GM21786 (cell line): ENCODE data around the gene TGFBR3.
"Not testable (repeated sequence)": the region's sequence is repeated elsewhere in the genome, so short reads cannot be mapped to it uniquely, and the experiment has no call there.

Experiments used
- ATAC-seq: cut with Tn5 transposase; IDR thresholded peaks from one replicate; pipeline ENCODE4 v1.9.1; 2021; ENCODE audit not compliant: unreplicated experiment

Gene TGFBR3

GRCh38 chr1:91851130-91852010, 34.6 kb downstream of the TGFBR3 start:
- ATAC-seq: no peak

DNA sequence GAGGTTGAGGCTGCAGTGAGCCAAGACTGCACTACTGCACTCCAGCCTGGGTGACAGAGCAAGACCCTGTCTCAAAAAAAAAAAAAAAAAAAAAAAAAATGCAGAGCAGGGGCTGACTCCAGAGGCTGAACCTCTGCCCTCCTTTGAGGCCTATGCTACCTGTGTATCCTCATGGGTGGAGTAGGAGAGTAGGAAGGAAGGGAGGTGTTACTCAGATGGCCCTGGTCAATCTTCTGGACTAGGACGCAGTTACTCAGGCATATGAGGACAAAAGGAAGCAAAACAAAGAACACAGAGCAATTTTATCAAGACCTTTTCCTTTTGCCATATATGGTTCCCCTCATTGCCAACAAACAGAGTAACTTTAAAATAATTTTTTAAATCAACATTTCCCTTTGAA, 35.2 kb downstream of the TGFBR3 start:
- ATAC-seq: no peak

DNA sequence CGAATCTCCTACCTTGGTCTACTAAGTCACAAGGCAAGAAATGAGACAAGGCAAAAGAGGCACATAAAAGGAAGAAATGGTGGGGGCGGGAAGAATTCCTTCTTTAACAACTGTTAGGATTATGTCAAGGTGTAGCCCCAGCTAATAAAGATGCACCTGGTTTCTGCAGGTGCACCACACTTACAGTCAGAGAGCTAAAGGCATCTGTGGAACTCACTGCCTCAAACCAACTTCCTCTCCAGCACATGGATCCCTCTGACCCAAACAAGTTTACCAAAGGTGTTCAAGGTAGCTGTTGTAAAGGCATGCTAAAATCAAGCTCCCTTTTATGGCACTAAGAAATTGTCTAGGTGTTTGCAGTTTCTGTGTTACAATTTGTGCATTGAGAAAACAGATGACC, 38.1 kb downstream of the TGFBR3 start:
- ATAC-seq: no peak

GRCh38 chr1:91846639-91847013, 39.3 kb downstream of the TGFBR3 start:
- no peak for ATAC-seq

DNA sequence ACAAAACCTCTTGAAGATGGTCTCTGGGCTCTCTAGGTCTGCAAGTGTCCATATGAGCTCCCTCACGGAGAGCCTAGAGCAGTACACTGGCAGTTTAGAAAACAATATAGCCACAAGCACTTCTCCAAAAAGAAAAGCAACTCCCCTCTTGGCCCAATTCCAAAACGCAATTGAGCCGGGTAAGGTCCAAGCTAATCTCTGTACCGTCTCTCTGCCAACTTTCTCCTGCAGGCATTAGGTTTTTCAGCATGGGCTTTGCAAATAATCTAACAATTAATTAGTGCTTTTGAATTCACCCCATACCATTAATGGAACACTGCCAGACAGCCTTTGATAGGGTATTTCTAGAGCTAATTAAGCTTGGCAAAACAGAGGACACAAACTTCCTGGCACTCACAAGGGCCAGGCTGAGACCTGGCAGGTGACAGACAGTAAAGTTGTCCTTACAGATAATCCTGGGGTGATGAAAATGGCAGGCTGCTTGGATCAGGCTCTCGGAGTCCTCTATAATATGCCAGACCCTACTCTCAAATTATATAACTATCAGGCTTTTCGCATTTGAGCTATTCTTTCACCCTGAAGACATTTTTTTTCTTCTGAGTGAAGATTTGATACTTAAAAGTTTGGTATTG, 39.8 kb downstream of the TGFBR3 start:
- no peak for ATAC-seq

- no peak for ATAC-seq
Observed at GRCh38 chr1:91844862-91845528, 41.0 kb downstream of the TGFBR3 start.

- no peak for ATAC-seq
Observed at GRCh38 chr1:91843843-91844242, 42.1 kb downstream of the TGFBR3 start.

- ATAC-seq: no peak
Observed at GRCh38 chr1:91842563-91842962, 43.4 kb downstream of the TGFBR3 start.

GRCh38 chr1:91842056-91842455, 43.9 kb downstream of the TGFBR3 start:
- ATAC-seq: no peak

GRCh38 chr1:91840276-91840675, 45.7 kb downstream of the TGFBR3 start:
- ATAC-seq: not testable (repeated sequence)

DNA sequence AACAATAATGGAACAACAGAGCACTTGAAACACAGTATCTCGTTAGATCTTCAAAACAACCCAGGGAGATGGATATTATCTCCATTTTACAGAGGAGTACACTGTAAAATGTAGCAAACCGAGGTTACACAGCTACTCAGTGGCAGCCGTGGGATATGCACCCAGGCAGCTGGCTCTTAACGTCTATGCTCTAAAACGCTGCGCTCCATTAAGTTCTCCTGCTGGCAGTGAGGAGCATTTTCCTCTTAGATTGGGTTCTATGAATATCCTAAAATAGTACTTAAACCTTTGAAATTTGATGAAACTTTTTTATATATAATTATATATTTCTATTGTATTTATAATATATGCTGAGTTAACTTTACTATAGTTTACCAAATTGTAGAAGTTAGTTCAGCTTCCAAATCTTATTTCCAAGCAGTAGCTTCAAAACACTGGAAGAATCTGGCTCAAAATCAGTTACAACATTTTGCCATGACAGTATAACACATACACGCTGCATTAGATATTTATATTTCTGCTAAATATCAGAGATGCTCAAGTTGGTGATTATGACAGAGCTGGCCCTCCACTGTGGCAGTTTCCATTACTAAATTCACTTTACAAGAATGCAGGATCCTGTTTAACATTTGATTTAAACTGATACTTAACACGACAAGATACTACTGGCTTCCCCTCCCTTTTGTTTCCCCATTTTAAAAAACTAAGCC, 49.5 kb downstream of the TGFBR3 start:
- ATAC-seq: no peak

- ATAC-seq: no peak
Observed at GRCh38 chr1:91835087-91835521, 50.8 kb downstream of the TGFBR3 start.

- not testable (repeated sequence) for ATAC-seq
Observed at GRCh38 chr1:91834549-91834948, 51.4 kb downstream of the TGFBR3 start.

DNA sequence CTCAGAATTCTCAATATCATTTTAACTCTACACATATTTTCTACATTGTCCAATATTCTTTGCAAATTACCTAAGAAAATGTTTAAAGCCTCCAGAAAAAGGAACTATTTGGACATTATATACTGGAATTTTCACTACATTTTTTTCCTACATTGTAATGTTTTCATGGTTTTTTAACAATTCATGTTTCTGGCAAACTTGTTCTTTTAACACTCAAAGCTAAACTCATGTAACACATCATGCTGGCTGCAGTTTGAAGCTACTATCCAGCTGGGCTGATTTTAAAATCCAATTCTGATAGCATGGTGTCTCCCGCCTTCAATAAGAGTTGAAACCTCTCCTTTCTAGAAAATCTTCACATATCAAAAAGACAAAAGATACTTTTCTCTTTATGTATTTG, 52.0 kb downstream of the TGFBR3 start:
- ATAC-seq: no peak

DNA sequence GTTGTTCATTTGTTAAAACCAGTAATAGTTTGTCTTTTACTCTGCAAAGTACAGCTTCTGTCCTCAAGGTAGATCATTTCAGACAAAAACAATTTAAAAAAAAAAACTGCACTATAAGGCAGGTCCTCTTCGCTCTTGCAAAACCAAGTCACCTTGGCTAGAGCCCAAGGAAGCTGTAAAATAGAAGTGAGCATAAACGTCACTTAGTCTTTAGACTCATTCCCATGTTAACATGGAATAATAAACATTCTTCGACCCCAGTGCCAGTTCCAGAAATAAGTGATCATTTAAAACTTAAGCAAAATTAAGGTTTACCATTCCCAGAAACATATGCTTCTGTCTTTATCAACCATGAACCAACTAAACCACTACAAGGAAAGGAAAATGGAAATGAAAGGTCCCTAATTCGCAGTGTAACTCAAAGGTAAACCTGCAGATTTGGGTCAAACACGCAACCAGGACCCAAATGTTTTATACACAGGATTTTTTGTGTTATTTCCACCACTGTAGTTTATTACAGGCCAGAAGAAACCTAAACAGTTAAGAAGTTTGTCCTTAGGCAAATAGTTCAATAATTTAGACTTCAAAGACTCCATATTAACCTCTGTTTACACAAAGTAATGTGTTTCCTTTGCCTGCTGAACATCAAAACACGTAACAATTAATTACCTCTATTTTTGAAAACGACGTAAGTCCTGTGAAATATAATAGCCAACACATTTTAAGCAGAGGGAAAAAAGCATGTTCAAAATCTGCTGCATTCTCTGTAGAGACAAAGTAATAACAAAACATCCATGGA, 54.6 kb downstream of the TGFBR3 start:
- ATAC-seq: no peak

DNA sequence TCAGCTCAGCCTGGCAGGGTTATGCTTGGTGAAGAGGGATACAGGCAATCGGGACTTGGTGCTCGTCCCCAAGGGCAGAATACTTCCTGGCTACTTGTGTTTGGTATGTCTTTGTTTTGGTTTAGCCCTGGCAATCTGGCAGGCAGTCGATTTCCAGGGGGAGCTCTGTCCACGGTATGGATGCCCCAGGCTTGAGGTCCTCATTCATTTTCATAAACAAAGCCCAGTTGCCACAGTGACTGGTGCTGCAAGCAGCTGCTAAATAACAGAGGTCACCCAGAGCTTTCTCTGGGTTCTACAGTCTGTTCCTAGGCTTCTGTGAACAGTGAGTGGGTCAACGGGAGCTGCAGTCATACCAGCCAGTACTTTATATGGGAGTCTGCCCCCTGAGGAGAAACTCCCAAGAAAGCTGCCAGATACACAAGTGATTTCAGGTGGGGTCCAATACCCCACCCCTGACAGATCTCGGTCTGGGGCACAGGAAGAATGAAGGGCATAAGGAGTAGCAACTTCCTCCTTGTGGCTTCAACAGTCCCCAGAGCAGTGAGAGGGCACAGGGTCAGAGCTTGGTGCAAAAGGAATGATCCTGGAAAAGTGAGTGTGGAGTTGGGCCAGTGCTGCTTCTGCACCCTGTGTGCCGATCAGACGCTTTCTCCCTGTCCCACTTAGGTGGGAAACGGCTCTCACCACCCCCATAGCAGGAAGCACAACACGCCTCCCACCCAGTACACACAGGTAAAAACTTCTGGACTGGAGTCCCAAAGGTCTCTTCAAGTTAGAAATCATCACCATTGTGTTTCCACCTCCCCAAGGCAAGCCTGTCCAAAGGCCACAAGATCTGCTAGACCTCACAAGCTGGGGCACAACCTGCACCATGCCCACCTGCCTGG, 55.5 kb downstream of the TGFBR3 start:
- no peak for ATAC-seq

GRCh38 chr1:91829293-91830153, 56.4 kb downstream of the TGFBR3 start:
- no peak for ATAC-seq

- no peak for ATAC-seq
Observed at GRCh38 chr1:91828583-91829281, 57.2 kb downstream of the TGFBR3 start.
